ENCODE data around the gene ZNF593OS.

- no peak for TF ChIP-seq CTCF (IDR thresholded peaks at IDR 0.05)
- no peak for TF ChIP-seq POLR2A (IDR thresholded peaks at IDR 0.05)
These were observed 16.9 kb downstream of the ZNF593OS start for GRCh38 chr1:26154750-26155149.
